Muscle of arm (tissue), 12 donors: Measurements from ENCODE around the gene TGM1. TPM values are rescaled to one million over a fixed set of nuclear protein-coding genes. Genes with fewer than 3 reads are reported as not detected.

ENCODE experiments used
- DNase-seq: peaks from one replicate; pipeline ENCODE4 v3.0.0-alpha.2; 2013
- polyA plus RNA-seq, 12 donors: library from polyadenylated mRNA; unstranded; fragments of 120-200 nt; gene quantifications; one replicate each; pipeline ENCODE4 v1.2.1, GENCODE V29; 2013; ENCODE audit not compliant: insufficient read length in 12 of 12

The TGM1 gene
- polyA plus RNA-seq, 12 donors = 0.64 to 7.2 (median 1.4) TPM; not detected in 2

DNA sequence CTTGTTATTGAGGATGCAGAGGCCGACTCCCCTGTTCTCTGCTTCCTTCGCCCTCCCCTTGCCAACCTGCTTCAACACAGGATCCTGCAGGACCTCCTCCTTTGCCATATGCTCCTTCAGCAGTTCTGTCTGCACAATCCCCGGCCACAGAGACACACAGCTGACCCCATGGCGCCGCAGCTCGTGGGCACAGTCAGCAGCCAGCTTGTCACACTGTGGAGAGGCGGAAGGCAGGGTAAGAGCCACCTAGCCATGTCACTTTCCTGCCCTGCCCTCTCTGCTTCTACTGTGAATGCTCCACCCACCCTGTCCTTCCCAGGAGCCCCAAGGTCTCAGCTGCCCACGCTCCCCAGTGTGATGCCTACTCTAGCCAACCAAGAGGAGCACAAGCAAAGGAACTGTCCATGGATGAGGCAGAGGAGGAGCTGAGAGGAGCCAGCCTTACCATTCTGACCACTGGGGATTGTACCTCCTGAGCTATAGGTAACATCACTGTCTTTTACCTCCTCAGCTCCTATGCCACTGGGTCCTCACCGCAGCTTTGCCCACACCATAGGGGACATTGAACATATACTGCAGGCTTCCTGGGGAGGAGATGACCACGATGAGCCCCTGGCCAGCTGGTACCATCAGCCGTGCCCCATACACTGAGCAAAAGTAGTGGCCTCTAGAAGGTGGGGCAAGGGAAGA, 29.3 kb upstream of the TGM1 start:
- DNase-seq = no peak

DNA sequence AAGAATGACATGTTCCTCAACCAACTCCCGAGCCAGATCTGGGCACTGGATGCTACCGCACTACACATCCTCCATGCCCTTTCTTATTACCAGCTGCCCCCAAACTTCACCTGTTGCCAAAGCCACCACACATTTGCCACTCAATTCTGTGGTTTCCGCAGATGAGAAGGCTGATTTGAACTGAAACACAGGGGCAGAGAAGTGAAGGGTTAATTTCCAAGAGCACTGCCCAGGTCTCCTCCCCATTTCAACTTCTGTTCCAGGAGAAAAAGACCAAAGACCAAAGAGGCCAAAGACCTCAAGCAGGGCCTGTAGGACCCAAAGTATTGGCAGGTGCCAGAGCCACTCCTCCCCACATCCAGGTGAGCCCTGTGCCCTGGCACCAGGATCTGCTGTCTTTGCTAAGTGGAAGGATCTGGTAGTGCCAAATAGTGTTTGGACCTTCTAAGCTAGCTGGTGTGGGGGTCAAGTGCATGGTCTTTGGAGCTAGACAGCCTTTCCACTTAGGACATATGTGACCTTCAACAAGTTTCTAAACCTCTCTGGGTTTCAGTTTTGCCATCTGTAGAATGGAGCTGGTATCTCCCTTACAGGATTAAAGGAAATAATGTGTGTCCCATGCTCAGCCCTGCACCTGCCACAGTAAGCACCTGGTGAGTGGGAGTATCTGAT, 28.6 kb upstream of the TGM1 start:
- DNase-seq = no peak

DNA sequence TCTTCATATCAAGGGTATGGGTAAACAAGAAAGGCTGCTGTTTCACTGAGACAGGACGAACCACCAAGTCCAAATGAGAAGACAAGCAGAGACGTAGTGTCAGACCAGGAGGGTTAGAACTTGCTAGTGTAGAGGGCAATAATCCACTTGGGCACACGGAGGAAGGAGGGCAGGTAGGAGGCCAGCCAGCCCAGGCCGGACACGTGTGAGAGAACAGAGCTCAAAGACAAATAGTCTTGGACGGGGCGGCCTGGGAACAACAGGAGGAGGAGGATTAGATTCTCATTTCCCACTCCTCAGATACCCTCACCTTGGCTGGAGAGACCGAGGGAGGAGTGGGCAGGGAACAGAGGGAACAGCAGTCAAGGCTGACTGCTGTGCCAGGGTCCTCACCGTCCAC, 27.8 kb upstream of the TGM1 start:
- no peak for DNase-seq

DNA sequence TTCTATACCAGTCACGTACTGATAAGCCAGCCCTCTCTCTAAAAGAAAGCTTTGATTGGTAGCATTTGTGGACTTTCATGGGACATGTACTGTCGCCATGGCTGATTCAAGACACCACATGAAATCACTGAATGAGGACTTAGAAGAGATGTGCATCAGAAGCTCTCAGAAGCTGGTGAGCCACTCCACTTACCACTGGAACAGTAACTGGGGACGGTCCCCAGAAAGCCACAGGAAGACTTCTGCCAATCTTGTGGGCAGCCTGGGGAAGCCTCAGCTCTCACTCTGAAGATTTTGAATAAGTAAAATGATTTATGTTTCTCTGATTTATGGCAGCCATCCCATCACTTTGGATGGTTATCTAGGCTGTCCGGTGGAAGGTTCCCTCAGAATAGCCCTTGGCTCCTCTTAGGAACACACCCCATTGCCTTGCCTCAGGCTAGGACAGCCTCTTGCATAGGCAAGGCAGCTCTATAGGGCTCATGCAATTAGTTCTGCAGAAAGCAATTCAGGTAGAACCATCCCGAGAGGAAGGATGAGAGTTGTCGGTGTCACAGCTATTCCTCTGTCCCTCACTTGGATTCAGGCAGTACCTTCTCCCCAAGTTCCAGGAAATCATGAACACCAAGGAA, 26.8 kb upstream of the TGM1 start:
- DNase-seq = no peak

- DNase-seq = no peak
Observed at GRCh38 chr14:24286996-24287395, 24.0 kb upstream of the TGM1 start.

DNA sequence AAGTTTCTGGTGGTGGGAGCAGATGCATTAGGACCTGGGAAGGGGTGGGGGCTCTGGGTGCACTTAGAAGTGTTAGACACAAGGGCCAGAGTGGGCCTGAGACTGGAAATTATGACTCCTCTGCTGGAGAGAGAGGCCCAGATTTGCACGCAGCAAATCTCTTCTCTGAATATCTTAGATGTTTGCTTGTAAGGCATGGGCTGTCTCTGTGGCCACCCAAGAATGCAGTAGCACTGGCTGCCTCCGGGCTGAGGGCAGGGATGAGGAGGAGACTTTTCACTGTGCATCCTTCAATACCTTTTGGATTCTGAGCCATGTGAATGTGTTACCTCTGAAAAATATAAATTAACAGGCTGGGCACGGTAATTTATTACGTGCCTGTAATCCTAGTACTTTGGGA, 22.4 kb upstream of the TGM1 start:
- DNase-seq = no peak

- DNase-seq = no peak
Observed at GRCh38 chr14:24284501-24285035, 21.6 kb upstream of the TGM1 start.

DNA sequence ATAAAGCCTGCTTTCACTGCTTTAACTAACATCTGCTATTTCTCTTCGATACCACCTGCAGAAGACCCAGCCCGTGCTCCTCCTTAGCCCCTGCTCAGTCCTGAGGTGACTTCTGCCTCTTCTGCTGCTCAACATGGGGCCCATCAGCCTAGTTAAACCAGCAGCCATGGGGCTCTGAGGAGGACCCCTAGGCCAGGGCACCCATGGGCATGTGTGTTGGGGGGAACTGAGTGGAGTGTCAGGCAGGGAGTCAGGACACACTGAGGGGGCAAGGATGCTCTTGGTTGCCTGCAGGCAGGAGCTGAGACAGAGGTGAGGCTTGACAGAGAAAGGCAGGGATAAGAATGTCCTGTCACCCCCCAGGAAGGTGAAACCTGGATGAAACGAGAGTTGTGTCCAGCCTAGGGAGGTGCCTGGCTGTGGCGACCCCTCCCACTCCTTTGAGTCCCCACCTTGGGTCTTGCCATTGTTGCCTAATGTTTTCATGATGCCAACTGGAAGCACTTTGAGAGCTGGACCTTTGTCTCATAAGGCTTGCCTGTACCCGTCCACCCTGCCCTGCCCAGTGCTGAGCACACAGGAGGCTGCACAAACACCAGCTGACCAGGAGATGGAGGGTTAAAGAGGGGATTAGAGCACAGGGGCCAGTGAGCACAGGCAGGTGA, 21.0 kb upstream of the TGM1 start:
- no peak for DNase-seq

DNA sequence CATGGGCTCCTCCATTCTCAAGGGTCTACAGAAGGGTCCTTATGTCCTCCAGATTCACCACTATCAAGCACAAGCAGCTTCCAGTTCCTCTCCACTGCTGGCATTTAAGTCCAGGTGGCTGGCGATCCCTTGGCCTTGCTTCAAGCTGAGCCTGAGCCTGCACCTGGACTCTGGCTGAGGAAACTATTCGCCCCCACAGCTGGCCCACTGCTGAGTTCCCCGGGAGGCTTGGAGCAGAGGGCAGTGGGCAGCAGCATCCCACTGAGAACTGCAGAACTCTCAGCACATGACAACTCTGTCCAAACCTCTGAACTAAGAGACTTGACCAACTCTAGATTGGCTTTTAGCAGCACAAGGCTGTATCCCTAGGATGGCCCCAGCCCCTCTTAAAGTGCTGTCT, 19.8 kb upstream of the TGM1 start:
- no peak for DNase-seq

GRCh38 chr14:24281636-24282035, 18.7 kb upstream of the TGM1 start:
- DNase-seq = no peak

DNA sequence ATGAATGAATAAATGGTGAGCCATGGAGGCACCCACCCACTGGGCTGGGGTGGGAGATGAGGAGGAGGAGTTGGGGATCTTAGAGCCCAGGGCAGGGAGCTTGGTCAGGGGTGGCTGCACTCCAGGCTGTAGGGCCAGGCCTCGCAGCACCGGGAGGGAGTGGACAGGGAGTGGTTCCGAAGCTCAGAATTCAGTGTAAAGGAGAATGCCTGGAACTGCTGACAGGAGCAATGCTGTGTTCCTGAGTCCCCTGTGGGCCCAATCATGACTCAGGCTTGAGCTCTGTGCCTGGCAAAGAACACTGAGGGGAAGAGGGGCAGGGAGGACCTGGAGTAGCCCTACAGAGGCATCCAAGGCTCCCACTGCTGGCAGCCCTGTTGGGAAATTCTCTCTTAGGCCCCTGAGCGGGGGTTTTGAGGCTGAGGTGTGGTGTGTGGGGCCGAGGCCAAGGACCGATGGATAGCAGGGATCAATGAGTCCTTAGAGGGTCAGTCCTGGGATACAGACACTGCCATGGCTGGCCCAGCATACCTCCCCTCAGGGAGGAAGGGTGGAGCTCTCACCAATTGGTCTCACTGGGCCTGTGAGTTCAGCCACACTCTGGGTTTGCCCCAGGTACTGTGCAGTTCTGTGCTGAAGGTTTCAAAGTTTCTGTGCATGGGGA, 18.0 kb upstream of the TGM1 start:
- DNase-seq = no peak

- DNase-seq = no peak
Observed at GRCh38 chr14:24279301-24280186, 16.6 kb upstream of the TGM1 start.

GRCh38 chr14:24278424-24278823, 15.4 kb upstream of the TGM1 start:
- DNase-seq = no peak

- DNase-seq = no peak
Observed at GRCh38 chr14:24277606-24278321, 14.8 kb upstream of the TGM1 start.

GRCh38 chr14:24277071-24277470, 14.1 kb upstream of the TGM1 start:
- no peak for DNase-seq

DNA sequence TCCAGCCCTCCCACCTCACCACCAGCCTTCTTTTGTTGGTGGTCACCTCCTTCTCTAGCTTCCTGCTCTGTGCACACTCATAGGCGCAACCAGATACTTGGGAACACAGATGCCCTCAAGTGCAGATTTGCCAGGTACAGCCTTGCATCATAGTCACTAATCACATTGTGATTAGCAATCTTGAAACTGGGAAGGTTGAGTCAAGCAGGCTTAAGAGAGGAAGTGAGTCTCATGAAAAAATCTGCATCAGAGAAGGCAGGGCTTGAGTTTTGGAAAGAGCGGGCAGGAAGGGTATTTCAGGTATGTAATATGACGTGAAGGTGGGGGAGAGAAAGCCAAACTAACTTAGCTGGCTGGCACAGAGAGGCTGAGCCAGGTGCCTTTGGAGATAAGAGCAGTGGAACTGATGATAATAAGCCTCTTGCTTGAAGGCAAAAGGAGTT, 11.1 kb upstream of the TGM1 start:
- no peak for DNase-seq

DNA sequence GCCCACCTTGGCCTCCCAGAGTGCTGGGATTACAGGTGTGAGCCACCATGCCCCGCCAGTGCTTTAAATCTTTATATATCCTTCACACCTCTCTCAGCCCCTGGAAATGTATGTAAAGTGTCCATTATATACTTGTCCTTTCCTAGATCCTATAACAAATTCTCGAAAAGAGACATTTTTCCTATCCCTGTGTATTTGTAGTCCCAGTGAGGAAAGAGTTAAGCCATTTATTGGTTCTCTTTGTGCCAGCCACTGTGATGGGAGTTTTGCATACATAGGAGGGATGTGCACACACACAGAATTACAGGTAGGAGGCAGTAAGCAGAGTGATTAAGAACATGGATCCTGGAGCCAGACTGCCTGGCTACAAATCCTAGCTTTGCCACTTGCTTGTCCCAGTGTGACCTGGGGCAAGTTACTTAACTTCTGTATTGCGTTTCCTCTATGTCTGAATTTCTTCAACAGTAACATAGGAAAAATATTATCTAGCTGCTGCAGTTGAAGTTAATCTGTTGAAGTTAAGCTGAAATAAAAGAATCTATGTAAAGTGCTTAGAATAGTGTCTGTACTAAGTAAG, 10.5 kb upstream of the TGM1 start:
- no peak for DNase-seq

GRCh38 chr14:24272467-24272866, 9.5 kb upstream of the TGM1 start:
- DNase-seq = no peak

DNA sequence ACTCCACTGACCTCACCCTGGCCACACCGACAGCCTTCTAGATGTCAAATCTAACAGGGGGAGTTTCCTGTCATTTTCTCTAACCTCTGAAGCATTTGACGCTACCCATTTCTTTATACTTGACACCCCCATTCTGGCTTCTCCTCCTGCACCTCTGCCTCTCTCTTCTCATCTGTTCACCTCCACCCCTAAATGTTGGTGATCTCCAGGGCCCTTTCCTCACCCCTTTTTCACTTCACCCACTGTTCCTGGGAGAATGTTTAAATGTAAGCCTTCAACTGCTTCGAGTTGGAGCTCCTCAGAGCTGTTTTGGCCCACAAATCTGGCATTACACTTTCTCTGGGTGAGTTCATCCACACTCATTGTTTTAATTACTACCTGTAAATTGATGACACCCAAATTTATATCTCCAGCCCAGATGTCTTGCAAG, 8.9 kb upstream of the TGM1 start:
- no peak for DNase-seq
